GM18517 (cell line): ENCODE results near the gene WWTR1.

Source experiments
- ATAC-seq: cut with Tn5 transposase; IDR thresholded peaks from one replicate; pipeline ENCODE4 v1.9.1; 2021; ENCODE audit warnings: mild to moderate bottlenecking, moderate library complexity; ENCODE audit not compliant: unreplicated experiment

The WWTR1 gene

GRCh38 chr3:149655826-149656574 is 1.8 kb downstream of the WWTR1 start:
- ATAC-seq: no peak

DNA sequence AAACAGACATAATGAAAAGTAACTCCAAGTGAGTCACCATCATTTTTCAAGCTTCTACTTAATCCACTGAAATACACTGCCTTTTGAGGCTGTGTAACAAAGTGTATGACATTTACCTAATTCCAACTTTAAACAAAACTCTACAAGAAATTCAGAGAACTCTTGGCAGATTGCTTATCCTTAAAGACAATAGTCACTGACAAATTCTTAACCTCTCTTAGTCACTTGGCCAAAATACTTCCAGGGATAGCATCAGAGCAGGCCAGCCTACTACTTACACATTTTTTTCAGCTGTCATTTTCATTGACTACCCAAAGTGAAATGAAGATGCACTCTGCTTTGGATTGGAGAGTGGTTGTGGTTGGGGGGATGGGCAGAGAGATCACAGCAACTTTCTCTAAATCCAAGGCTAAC is 3.6 kb downstream of the WWTR1 start:
- ATAC-seq: no peak

DNA sequence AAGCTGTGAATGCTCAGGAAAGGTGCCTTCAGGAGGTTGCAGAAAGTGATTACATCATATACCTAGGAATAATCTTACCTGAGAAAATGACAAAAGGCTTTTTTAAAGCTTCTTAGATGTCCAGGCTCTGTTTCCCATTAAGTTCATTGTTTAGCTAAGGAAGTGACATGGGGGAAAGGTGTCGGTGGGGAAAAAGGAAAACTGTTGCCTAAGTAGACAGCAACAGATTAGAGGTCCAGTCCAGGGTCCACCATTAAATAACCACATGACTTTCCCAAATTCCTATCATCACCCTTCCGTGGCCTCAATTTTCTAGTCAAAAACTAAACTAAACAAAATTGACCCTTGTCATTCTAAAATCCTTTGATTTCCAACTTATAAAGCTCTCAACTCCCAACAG is 4.3 kb downstream of the WWTR1 start:
- no peak for ATAC-seq

DNA sequence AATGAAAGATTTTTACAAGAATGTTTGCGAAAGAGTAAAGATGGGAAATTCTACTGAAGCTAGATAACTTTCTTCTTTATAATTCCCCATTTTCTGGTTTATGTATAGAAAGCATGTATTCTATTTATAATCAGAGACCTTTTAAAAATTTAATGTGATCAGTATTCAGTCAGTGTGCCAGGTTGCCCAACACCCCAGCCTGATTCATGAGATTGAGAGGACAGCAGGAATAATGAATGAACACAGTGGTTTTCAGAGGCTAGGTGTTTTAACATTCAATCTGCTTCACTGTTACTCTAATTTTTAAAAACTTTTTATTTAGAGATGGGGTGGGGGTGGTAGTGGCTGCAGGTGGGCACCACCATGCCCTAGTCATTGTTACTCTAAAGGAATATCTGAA is 4.7 kb downstream of the WWTR1 start:
- ATAC-seq: no peak

- no peak for ATAC-seq
Measured at GRCh38 chr3:149650828-149651227, 7.0 kb downstream of the WWTR1 start.

GRCh38 chr3:149648525-149648924 is 9.3 kb downstream of the WWTR1 start:
- no peak for ATAC-seq

- no peak for ATAC-seq
Measured at GRCh38 chr3:149647812-149648211, 10.0 kb downstream of the WWTR1 start.

GRCh38 chr3:149647285-149647684 is 10.5 kb downstream of the WWTR1 start:
- no peak for ATAC-seq

- no peak for ATAC-seq
Measured at GRCh38 chr3:149646181-149646766, 11.6 kb downstream of the WWTR1 start.

GRCh38 chr3:149643963-149644362 is 13.9 kb downstream of the WWTR1 start:
- no peak for ATAC-seq

GRCh38 chr3:149643482-149643798 is 14.4 kb downstream of the WWTR1 start:
- no peak for ATAC-seq

- no peak for ATAC-seq
Measured at GRCh38 chr3:149640976-149641728, 16.7 kb downstream of the WWTR1 start.

GRCh38 chr3:149639093-149639486 is 18.7 kb downstream of the WWTR1 start:
- ATAC-seq: no peak

DNA sequence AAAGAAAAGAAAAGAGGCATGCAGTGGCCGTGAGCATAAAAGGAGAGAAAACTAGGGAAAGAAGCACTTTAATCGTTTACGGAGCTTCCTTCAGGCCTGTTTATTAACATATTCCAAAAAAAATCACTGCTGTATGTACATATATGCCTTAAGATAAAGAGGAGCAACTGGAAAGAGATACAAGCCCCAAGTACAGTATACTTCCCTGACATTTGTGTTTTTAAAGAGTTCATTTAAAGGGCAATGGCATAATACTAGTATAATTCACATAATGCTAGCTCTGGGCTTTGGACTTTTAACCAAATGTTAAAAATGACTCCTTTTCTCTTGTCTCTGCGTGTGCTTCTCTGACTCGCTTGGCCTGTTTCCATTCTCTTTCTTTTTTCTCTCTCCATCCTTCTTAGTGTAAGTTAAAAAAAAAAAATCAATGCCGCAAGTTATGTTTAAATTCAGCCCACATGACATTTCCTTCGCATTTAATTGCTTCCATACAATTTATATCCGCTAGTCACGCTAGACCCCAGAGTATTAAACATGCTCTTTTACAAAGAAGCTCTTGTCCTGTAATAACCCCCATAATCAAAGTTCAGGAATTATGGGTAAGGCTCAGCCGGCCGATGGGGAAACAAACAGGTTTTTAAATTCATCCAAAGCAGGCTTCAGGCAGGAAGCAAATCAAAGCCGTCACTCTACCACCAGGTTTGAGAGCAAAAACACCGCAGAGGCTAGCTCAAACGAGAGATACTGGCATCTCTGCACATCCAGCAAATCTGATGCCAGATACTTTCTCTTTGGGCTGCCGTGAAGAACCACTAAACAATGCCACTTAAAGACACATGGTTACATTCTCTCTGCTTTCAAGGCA is 19.4 kb downstream of the WWTR1 start:
- no peak for ATAC-seq

GRCh38 chr3:149635396-149635795 is 22.4 kb downstream of the WWTR1 start:
- no peak for ATAC-seq

DNA sequence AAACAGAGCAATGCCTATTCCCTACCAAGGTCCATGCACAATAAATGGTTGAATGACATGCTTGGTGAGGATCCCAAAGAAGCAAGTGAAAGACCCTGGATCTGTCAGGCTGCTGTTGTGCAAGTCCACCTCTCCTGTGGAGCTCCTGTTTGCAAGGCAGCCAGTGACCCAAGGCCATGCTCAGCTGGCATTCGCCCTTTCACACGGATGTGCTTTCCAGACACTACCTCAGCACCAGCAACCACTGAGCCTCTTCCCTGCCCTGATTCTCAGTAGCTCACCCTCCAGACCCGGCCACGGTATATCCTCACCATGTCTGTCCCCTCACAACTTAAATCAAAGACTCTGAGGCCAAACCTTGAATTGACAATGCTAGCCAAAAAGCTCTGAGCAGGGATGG is 23.3 kb downstream of the WWTR1 start:
- ATAC-seq: no peak

- no peak for ATAC-seq
Measured at GRCh38 chr3:149634072-149634471, 23.8 kb downstream of the WWTR1 start.

DNA sequence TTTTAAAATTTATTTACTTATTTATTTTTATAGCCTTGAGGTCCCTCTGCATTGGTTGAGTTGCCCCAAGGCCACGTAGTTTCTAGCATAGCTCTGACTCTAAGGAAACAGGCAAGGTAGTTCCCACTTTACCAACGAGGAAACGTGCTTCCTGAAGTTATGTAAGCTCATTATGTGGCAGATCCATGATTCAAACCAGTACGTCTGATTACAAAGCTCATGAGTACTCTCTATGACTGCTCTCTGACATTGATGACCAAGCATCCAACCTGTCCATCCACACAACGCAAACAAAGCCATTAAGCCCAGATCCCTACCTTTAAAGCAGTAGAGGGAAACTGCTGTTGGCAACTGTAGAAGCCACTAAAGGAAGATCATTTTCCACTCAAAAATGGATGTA is 25.6 kb downstream of the WWTR1 start:
- no peak for ATAC-seq

GRCh38 chr3:149630806-149631205 is 27.0 kb downstream of the WWTR1 start:
- no peak for ATAC-seq

DNA sequence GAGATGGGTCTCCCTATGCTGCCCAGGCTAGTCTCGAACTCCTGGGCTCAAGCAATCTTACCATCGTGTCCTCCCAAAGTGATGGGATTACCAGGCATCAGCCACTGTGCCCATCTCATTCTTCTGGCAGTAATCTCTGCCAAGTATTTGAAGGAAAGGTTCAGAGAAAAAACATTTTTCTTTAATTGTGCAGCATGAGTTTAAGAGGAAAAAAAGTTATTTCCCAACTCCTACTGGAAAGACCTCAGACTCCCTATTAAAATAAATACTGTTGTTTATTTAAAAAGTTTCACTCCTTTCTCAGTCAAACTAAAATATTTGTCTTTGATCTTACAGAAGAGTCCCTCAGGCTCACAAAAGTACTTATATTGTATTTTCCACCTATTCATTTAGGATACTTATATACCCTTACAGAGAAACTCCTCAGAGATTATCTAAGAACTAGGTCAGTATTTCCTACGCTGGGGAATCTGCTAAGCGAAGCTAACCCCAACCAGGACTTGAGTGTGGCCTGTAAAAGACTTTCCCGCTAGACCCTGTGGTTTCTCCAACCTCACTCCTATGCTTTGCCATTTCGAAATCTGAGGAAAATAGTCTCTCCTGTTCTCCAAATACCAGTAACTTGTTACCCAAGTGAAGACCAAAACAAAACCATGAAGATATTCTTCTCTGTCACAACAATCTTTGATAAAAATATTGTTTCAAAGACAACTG is 28.7 kb downstream of the WWTR1 start:
- ATAC-seq: no peak

GRCh38 chr3:149626671-149627070 is 31.2 kb downstream of the WWTR1 start:
- no peak for ATAC-seq
